Body of pancreas (tissue), 4 donors: ENCODE measurements around the gene SPOP. TPM values are rescaled to one million over a fixed set of nuclear protein-coding genes. Genes with fewer than 3 reads are reported as not detected.

Experiments
- ATAC-seq: fragments of 150-250 bp; one replicate; pipeline ENCODE4 v1.9.1; 2016
- DNase-seq, 4 donors: peaks; one replicate each; pipeline ENCODE4 v3.0.0-alpha.2; 2019
- H3K27ac ChIP-seq, 4 donors: fragments of 200-600 bp; sonication (generic); 1 replicate in 3 of 4; 2 replicates in 1 of 4; pipeline versions ENCODE4 v1.5.1 to v1.6.1; 2016 to 2019; ENCODE audit warnings: mild to moderate bottlenecking in 1 of 4, mixed read lengths in 1 of 4, moderate library complexity in 1 of 4
- H3K27me3 ChIP-seq, 2 donors: fragments of 200-600 bp; sonication (generic); one replicate each; pipeline ENCODE4 v1.6.0; 2016; ENCODE audit warnings: mild to moderate bottlenecking in 1 of 2
- H3K36me3 ChIP-seq, 2 donors: fragments of 200-600 bp; sonication (generic); replicated peaks in 1 of 2; 2 replicates each; pipeline ENCODE4 v1.5.1; 2016; ENCODE audit warnings: low read depth in 2 of 2; ENCODE audit not compliant: insufficient read depth in 1 of 2
- H3K4me1 ChIP-seq: fragments of 200-600 bp; sonication (generic); one replicate; pipeline ENCODE4 v1.6.0; 2016
- H3K4me3 ChIP-seq, 2 donors: fragments of 200-600 bp; sonication (generic); 1 replicate in 1 of 2; 2 replicates in 1 of 2; pipeline ENCODE4 v1.5.1; 2016 to 2019
- H3K9me3 ChIP-seq, 3 donors: fragments of 200-600 bp; sonication (generic); 1 replicate in 2 of 3; 2 replicates in 1 of 3; pipeline ENCODE4 v1.5.1; 2016
- POLR2A ChIP-seq, 3 donors: fragments of 450-650 bp; IDR thresholded peaks; one replicate each; pipeline ENCODE4 v1.6.1; 2016; ENCODE audit warnings: antibody characterized with exemption in 3 of 3, mild to moderate bottlenecking in 2 of 3
- WGBS, 2 donors: methylation state at CpG; one replicate each; pipeline ENCODE4 v1.1.5; 2017; 5-methylcytosine and 5-hydroxymethylcytosine counted together
- intact Hi-C: fragments of 100-400 bp; cut with DNase I; formaldehyde crosslinking; loops from one replicate; pipeline ENCODE4 v1.15.1; 2023
- total RNA-seq, 2 donors: library from RNA; depleted of rRNA; stranded (reverse); fragments of >200 nt; gene quantifications; one replicate each; pipeline ENCODE4 v1.1.0, GENCODE V29; 2016
- TF ChIP-seq, protein P1 (sequence below), 7 experiments: fragments of 450-650 bp in 4 of 7; fragments of 200-600 bp in 3 of 7; sonication (generic) in 3 of 7; IDR thresholded peaks; one replicate each; pipeline ENCODE4 v1.5.1; 2016 to 2019; ENCODE audit warnings: antibody characterized with exemption in 7 of 7

The SPOP gene
- total RNA-seq, 2 donors from 2014 or later = 42.3 to 57.4 TPM

GRCh38 chr17:49595980-49596379, 81.9 kb downstream of the SPOP start:
- Histone ChIP-seq H3K9me3 (no peaks in the 10 kb centered on the region), H3K4me1 (no peaks in the 10 kb centered on the region), H3K36me3 (peaks cover 0 to 17% of the 10 kb centered on the region in 2 donors), H3K4me3 (no peak overlapping the region), H3K27ac (no peak overlapping the region), H3K27me3 (no peaks in the 10 kb centered on the region)
- TF ChIP-seq POLR2A (IDR thresholded peaks at IDR 0.05) = no peak
- TF ChIP-seq, protein P1, sequence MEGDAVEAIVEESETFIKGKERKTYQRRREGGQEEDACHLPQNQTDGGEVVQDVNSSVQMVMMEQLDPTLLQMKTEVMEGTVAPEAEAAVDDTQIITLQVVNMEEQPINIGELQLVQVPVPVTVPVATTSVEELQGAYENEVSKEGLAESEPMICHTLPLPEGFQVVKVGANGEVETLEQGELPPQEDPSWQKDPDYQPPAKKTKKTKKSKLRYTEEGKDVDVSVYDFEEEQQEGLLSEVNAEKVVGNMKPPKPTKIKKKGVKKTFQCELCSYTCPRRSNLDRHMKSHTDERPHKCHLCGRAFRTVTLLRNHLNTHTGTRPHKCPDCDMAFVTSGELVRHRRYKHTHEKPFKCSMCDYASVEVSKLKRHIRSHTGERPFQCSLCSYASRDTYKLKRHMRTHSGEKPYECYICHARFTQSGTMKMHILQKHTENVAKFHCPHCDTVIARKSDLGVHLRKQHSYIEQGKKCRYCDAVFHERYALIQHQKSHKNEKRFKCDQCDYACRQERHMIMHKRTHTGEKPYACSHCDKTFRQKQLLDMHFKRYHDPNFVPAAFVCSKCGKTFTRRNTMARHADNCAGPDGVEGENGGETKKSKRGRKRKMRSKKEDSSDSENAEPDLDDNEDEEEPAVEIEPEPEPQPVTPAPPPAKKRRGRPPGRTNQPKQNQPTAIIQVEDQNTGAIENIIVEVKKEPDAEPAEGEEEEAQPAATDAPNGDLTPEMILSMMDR (IDR thresholded peaks at IDR 0.05) = no peak
- 74 to 82% methylated on average over 4 of the region's 4 CpGs for WGBS, 2 donors
- intact Hi-C loops = no loop called here
- ATAC-seq = no peak
- DNase-seq = no peak

- no peak for ATAC-seq
- no peaks in the 10 kb centered on the region for H3K4me1 ChIP-seq
- no peak overlapping the region for H3K27ac ChIP-seq
- WGBS, 2 donors = 84 to 94% methylated on average over 4 of the region's 4 CpGs
- no peak for DNase-seq
- no peaks in the 10 kb centered on the region for H3K9me3 ChIP-seq
- intact Hi-C loops = no loop called here
- no peaks in the 10 kb centered on the region for H3K27me3 ChIP-seq
- TF ChIP-seq POLR2A (IDR thresholded peaks at IDR 0.05) = no peak
- TF ChIP-seq, protein P1 (IDR thresholded peaks at IDR 0.05) = no peak
- H3K36me3 ChIP-seq = peaks cover 0 to 12% of the 10 kb centered on the region in 2 donors
- H3K4me3 ChIP-seq = no peak overlapping the region
Measured at GRCh38 chr17:49595328-49595727, 82.6 kb downstream of the SPOP start.

GRCh38 chr17:49592263-49592662, 85.6 kb downstream of the SPOP start:
- H3K4me1 ChIP-seq = no peaks in the 10 kb centered on the region
- H3K27ac ChIP-seq = no peak overlapping the region
- no peak overlapping the region for H3K4me3 ChIP-seq
- DNase-seq (no peak), ATAC-seq (no peak)
- TF ChIP-seq, protein P1 (IDR thresholded peaks at IDR 0.05) = no peak
- no peak for TF ChIP-seq POLR2A (IDR thresholded peaks at IDR 0.05)
- intact Hi-C loops = no loop called here
- H3K9me3 ChIP-seq = no peaks in the 10 kb centered on the region
- peaks cover 0 to 2% of the 10 kb centered on the region in 2 donors for H3K36me3 ChIP-seq
- H3K27me3 ChIP-seq = no peaks in the 10 kb centered on the region
- WGBS, 2 donors = 92 to 93% methylated on average over 3 of the region's 3 CpGs

DNA sequence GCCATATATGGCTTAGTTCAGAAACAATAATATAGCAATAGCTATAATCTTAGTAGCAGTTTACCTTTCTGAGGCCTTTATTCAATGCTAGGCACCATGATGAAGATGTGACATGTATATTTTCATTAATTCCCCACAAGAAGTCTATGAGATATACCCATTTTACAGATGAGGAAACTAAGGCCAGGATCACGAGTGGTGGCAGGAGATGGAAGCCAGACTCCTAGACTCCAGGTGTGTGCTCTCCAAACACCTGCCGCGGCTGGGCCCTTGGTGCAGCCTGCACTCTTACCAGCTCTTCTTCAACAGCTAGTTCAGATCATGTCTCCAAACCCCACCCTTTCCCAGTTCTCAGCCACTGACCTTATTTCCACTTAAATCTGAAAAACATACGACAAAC, 87.0 kb downstream of the SPOP start:
- Histone ChIP-seq H3K4me1 (no peaks in the 10 kb centered on the region), H3K4me3 (no peak overlapping the region), H3K27me3 (no peaks in the 10 kb centered on the region), H3K27ac (no peak overlapping the region), H3K9me3 (no peaks in the 10 kb centered on the region), H3K36me3 (no peaks in the 10 kb centered on the region)
- DNase-seq (no peak), ATAC-seq (no peak)
- intact Hi-C loops = no loop called here
- no peak for TF ChIP-seq POLR2A (IDR thresholded peaks at IDR 0.05)
- TF ChIP-seq, protein P1 (IDR thresholded peaks at IDR 0.05) = no peak
- WGBS, 2 donors = 96 to 97% methylated on average over 4 of the region's 4 CpGs

DNA sequence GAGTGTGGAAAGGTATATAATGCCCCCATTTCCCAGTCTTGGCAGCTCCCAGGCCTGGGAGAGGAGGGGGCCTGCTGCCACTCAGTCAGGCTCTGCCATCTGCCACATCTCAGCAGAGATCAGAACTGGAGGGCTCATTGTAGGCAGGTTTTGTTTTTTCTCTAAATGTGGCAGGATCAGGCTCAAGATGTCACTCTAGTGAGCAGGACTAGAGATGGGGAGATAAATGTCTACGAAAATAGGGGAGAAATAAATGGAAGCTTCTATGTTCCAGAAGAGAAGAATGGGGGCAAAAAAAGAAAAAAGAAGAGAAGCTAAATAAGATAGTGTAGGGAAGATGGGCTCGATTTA, 88.3 kb downstream of the SPOP start:
- Histone ChIP-seq H3K27me3 (no peaks in the 10 kb centered on the region), H3K27ac (no peak overlapping the region), H3K9me3 (no peaks in the 10 kb centered on the region), H3K36me3 (no peaks in the 10 kb centered on the region), H3K4me3 (no peak overlapping the region), H3K4me1 (no peaks in the 10 kb centered on the region)
- WGBS, 2 donors = 80 to 89% methylated on average over 2 of the region's 2 CpGs
- TF ChIP-seq, protein P1 (IDR thresholded peaks at IDR 0.05) = no peak
- TF ChIP-seq POLR2A (IDR thresholded peaks at IDR 0.05) = no peak
- intact Hi-C loops = no loop called here
- DNase-seq = no peak
- ATAC-seq = no peak
